ENCODE results near the gene ATP10A. TPM values are rescaled to one million over a fixed set of nuclear protein-coding genes. Genes with fewer than 3 reads are reported as not detected.

Gene ATP10A
- total RNA-seq, 2 experiments from 2014 or later: 0.06 TPM; not detected in 1

DNA sequence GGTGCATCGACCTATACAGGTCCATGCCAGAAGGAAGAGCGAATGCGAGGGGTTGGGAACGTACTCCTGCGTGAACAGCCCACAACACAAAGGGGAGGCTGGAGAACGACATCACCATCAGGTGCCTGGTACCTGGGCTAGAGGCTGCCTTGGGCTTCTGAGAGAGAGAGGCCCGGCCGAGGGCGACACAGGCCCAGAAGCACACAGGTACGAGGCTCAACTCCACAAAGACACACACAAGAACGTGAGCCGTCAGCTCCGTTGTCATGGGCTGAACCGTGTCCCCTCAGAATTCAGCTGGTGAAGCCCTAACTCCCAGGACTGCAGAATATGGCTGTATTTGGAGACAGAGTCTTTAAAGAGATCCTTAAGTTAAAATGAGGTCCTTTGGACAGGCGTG is 134.3 kb downstream of the ATP10A start:
- no peak overlapping the region for H3K4me2 ChIP-seq (ENCODE audit: low read length)
- H3K4me3 ChIP-seq (ENCODE audit: low read depth, low read length, poor library complexity, severe bottlenecking): no peak overlapping the region
- intact Hi-C loops (cut with micrococcal nuclease; ENCODE audit: unreplicated experiment): no loop called here
- no peak overlapping the region for H3K27ac ChIP-seq (ENCODE audit: low read depth, low read length, poor library complexity, severe bottlenecking)
- H3K9me3 ChIP-seq (ENCODE audit: low read length): no peaks in the 10 kb centered on the region
- TF ChIP-seq EZH2phosphoT487 (IDR thresholded peaks at IDR 0.05; ENCODE audit: borderline replicate concordance, low read depth, low read length): no peak
- TF ChIP-seq, protein P1, sequence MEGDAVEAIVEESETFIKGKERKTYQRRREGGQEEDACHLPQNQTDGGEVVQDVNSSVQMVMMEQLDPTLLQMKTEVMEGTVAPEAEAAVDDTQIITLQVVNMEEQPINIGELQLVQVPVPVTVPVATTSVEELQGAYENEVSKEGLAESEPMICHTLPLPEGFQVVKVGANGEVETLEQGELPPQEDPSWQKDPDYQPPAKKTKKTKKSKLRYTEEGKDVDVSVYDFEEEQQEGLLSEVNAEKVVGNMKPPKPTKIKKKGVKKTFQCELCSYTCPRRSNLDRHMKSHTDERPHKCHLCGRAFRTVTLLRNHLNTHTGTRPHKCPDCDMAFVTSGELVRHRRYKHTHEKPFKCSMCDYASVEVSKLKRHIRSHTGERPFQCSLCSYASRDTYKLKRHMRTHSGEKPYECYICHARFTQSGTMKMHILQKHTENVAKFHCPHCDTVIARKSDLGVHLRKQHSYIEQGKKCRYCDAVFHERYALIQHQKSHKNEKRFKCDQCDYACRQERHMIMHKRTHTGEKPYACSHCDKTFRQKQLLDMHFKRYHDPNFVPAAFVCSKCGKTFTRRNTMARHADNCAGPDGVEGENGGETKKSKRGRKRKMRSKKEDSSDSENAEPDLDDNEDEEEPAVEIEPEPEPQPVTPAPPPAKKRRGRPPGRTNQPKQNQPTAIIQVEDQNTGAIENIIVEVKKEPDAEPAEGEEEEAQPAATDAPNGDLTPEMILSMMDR (conservative IDR thresholded peaks at IDR 0.05; ENCODE audit: low read length): no peak
- no peaks in the 10 kb centered on the region for H3K4me1 ChIP-seq (ENCODE audit: insufficient read depth, low read length, poor library complexity, severe bottlenecking)
- no peaks in the 10 kb centered on the region for H3K9me2 ChIP-seq (ENCODE audit: insufficient read depth, low read length)
- CTCF ChIA-PET (ENCODE audit: unreplicated experiment): no interaction called here
- POLR2A ChIA-PET: no interaction called here
- H2AFZ ChIP-seq (ENCODE audit: low read length): no peak overlapping the region
- H3K79me2 ChIP-seq (ENCODE audit: insufficient read depth, low read depth, low read length): no peaks in the 10 kb centered on the region
- no peak for DNase-seq (ENCODE audit: low spot score)
- no TSS peak for BruUV-seq (replicated peaks)
- H4K20me1 ChIP-seq (ENCODE audit: insufficient read depth, low read length): no peaks in the 10 kb centered on the region
- no peaks in the 10 kb centered on the region for H3K36me3 ChIP-seq (ENCODE audit: insufficient read depth, low read length)

DNA sequence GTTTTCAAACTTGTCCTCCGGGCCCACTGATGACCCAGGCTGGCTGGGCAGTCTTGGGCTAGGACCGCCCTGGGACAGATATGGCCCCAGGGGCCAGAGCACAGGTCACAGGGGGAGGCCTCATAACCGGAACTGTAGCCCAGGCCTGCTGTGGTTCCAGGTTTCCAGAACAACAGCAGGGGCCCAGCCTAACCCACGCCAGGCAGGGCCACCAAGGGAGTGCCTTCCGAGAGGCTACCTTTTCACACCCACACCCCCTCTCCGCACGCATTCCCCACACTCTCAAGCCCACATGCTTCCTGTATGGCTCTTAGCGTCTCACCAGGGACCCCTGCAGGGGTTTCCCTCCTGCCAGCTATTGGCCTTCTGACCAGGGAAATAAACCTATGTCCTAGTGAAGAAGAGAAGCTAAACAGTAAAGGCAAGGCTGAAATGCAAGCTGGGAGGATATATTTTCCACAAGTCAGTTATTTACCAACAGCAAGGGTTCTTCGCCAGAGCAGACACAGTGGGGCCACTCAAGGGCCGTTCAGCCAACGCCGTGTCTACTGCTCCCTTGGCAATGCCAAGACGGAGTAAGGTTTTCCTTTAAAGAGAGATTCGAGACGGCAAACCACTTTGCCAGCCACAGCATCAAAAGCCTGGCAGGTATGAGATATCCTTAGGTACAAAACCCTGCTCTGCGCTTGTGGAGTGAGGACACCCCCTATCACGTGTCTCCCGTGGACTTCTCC is 135.1 kb downstream of the ATP10A start:
- intact Hi-C loops (cut with micrococcal nuclease; ENCODE audit: unreplicated experiment): no loop called here
- BruUV-seq (replicated peaks): no TSS peak
- no peak overlapping the region for H3K4me3 ChIP-seq (ENCODE audit: low read depth, low read length, poor library complexity, severe bottlenecking)
- no peaks in the 10 kb centered on the region for H3K4me1 ChIP-seq (ENCODE audit: insufficient read depth, low read length, poor library complexity, severe bottlenecking)
- H3K27ac ChIP-seq (ENCODE audit: low read depth, low read length, poor library complexity, severe bottlenecking): no peak overlapping the region
- no peak for DNase-seq (ENCODE audit: low spot score)
- no peaks in the 10 kb centered on the region for H3K9me2 ChIP-seq (ENCODE audit: insufficient read depth, low read length)
- ChIA-PET CTCF (ENCODE audit: unreplicated experiment) (no interaction called here), POLR2A (no interaction called here)
- no peaks in the 10 kb centered on the region for H4K20me1 ChIP-seq (ENCODE audit: insufficient read depth, low read length)
- H3K36me3 ChIP-seq (ENCODE audit: insufficient read depth, low read length): no peaks in the 10 kb centered on the region
- H2AFZ ChIP-seq (ENCODE audit: low read length): no peak overlapping the region
- no peak overlapping the region for H3K4me2 ChIP-seq (ENCODE audit: low read length)
- no peak for TF ChIP-seq EZH2phosphoT487 (IDR thresholded peaks at IDR 0.05; ENCODE audit: borderline replicate concordance, low read depth, low read length)
- TF ChIP-seq, protein P1 (conservative IDR thresholded peaks at IDR 0.05; ENCODE audit: low read length): no peak
- no peaks in the 10 kb centered on the region for H3K9me3 ChIP-seq (ENCODE audit: low read length)
- H3K79me2 ChIP-seq (ENCODE audit: insufficient read depth, low read depth, low read length): no peaks in the 10 kb centered on the region

DNA sequence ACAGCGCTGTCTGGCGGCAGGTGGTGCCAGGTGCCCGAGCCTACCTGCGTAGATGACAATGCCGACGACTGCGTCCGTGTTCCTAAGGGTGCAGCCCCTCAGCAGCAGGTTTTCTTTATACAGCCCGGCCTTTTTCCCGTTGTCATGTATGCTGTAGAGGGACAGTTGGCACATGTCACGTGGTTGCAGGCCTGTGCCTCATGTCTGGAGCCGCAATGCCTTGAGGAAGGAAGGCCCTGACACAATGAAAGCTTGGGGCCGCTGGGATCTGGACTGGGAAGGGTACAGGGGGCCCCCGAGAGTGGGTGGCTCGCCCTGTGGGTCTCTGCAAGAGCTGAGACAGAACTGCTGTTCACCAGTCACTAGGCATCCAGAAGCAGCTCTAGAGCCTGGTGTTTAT is 136.0 kb downstream of the ATP10A start:
- DNase-seq (ENCODE audit: low spot score): no peak
- Histone ChIP-seq H3K79me2 (ENCODE audit: insufficient read depth, low read depth, low read length) (no peaks in the 10 kb centered on the region), H3K9me2 (ENCODE audit: insufficient read depth, low read length) (no peaks in the 10 kb centered on the region), H3K27ac (ENCODE audit: low read depth, low read length, poor library complexity, severe bottlenecking) (no peak overlapping the region), H2AFZ (ENCODE audit: low read length) (no peak overlapping the region), H4K20me1 (ENCODE audit: insufficient read depth, low read length) (no peaks in the 10 kb centered on the region), H3K4me3 (ENCODE audit: low read depth, low read length, poor library complexity, severe bottlenecking) (no peak overlapping the region), H3K4me1 (ENCODE audit: insufficient read depth, low read length, poor library complexity, severe bottlenecking) (no peaks in the 10 kb centered on the region), H3K4me2 (ENCODE audit: low read length) (no peak overlapping the region), H3K9me3 (ENCODE audit: low read length) (no peaks in the 10 kb centered on the region), H3K36me3 (ENCODE audit: insufficient read depth, low read length) (no peaks in the 10 kb centered on the region)
- TF ChIP-seq EZH2phosphoT487 (IDR thresholded peaks at IDR 0.05; ENCODE audit: borderline replicate concordance, low read depth, low read length): no peak
- TF ChIP-seq, protein P1 (conservative IDR thresholded peaks at IDR 0.05; ENCODE audit: low read length): no peak
- ChIA-PET CTCF (ENCODE audit: unreplicated experiment) (no interaction called here), POLR2A (no interaction called here)
- no TSS peak for BruUV-seq (replicated peaks)
- intact Hi-C loops (cut with micrococcal nuclease; ENCODE audit: unreplicated experiment): no loop called here
